Measurements from ENCODE around the gene NDFIP1.
A peak's percentile ranks its signal among the peaks of the same experiment; 100 is the strongest.
"Not testable (repeated sequence)": the region's sequence is repeated elsewhere in the genome, so short reads cannot be mapped to it uniquely, and the experiment has no call there.

NDFIP1 gene

GRCh38 chr5:142154449-142154841 is 45.9 kb downstream of the NDFIP1 start:
- DNase-seq (ENCODE audit: low spot score) = not testable (repeated sequence)

DNA sequence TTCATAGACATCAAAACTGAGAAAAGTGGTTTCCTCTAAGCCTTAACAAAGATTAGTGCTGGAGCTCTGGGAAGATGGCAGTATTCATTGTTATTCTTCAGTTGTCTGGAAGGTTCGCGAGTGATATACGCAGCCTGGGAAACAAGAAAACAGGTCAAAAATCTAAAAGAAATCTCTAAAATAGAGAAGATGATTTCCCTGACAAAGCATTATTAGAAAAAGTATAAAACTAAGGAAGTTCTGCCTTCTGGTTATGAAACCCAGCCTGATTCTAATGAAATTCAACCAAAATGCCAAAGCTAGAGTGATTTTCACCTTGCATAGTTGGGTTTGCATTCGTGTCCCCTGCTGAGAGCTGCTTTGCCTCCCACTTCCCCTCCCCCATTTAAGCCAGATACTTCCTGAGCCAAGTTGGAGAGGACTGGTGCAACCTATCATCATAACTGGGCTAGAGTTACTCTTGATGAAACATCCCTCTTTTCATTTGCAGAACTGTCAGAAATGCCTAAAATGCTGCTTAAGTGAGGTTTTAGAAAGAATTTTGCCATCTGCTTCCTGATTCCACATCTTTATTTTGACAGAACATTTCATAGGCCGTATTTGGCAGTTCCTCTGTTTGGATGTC is 48.4 kb downstream of the NDFIP1 start:
- DNase-seq (ENCODE audit: low spot score) = no peak

DNA sequence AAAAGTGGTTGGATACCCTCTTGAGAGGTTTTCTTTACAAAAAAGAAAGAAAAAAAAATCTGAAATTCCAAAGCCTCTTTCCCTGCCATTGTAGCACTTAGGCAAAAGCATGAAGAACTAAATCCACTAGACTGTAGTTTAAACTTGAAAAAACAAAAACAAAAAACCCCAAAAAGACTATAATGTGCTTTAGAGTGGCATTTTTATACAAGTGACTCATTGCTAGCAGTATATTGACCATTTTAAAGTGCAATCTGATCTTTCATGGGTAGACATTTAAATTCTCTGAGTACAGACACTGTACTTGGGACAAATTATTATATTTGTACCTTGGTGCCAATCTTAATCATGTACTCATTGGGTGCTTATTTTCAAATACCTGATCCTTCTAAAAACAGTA is 50.8 kb downstream of the NDFIP1 start:
- DNase-seq (ENCODE audit: low spot score) = no peak

- no peak for DNase-seq (ENCODE audit: low spot score)
Observed at GRCh38 chr5:142164315-142164714, 55.7 kb downstream of the NDFIP1 start.

- no peak for DNase-seq (ENCODE audit: low spot score)
Observed at GRCh38 chr5:142166754-142167153, 58.2 kb downstream of the NDFIP1 start.

DNA sequence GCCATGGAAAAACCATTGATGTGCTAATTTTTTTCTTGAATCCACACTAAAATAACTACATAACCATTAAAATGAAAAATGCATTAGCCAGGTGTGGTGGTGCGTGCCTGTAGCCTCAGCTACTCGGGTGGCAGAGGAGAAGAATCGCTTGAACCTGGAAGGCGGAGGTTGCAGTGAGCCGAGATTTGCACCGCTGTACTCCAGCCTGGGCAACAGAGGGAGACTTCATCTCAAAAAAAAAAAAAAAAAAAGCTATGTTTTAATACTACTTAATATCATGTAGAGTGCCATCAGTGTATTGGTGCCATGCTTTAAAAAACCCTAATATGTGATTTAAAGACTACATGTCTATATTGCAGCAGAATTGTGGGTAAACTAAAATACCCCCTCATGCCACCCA is 58.9 kb downstream of the NDFIP1 start:
- DNase-seq (ENCODE audit: low spot score) = no peak

- no peak for DNase-seq (ENCODE audit: low spot score)
Observed at GRCh38 chr5:142168365-142168764, 59.8 kb downstream of the NDFIP1 start.

GRCh38 chr5:142170254-142170953 is 61.8 kb downstream of the NDFIP1 start:
- no peak for DNase-seq (ENCODE audit: low spot score)

- DNase-seq (ENCODE audit: low spot score) = no peak
Observed at GRCh38 chr5:142171270-142171669, 62.7 kb downstream of the NDFIP1 start.

GRCh38 chr5:142175039-142175438 is 66.5 kb downstream of the NDFIP1 start:
- no peak for DNase-seq (ENCODE audit: low spot score)

- no peak for DNase-seq (ENCODE audit: low spot score)
Observed at GRCh38 chr5:142175461-142176142, 67.0 kb downstream of the NDFIP1 start.

DNA sequence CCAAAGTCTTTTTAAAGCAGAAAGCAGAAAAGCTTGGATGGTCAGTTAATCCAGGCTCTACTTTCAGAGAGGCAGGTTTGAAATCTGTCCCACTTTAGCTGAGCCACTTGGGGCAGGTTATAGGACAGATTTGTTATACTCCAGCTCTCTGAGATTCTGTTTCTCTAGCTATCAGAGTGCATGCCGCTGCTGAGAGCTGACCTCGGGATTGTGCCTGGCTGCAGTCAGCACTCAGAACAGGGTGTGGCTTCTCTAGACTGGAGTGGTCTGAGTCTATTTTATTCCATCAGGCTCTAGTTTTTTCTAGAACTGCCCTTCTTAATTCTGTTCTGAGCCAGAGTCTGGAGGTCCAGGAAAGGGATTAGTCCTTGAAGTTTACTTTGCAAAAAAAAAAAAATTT is 67.7 kb downstream of the NDFIP1 start:
- DNase-seq (ENCODE audit: low spot score) = no peak

GRCh38 chr5:142178651-142179050 is 70.1 kb downstream of the NDFIP1 start:
- DNase-seq (ENCODE audit: low spot score) = no peak

GRCh38 chr5:142179776-142180387 is 71.3 kb downstream of the NDFIP1 start:
- DNase-seq (ENCODE audit: low spot score) = no peak

- no peak for DNase-seq (ENCODE audit: low spot score)
Observed at GRCh38 chr5:142181096-142181495, 72.5 kb downstream of the NDFIP1 start.

- no peak for DNase-seq (ENCODE audit: low spot score)
Observed at GRCh38 chr5:142181547-142182163, 73.1 kb downstream of the NDFIP1 start.

DNA sequence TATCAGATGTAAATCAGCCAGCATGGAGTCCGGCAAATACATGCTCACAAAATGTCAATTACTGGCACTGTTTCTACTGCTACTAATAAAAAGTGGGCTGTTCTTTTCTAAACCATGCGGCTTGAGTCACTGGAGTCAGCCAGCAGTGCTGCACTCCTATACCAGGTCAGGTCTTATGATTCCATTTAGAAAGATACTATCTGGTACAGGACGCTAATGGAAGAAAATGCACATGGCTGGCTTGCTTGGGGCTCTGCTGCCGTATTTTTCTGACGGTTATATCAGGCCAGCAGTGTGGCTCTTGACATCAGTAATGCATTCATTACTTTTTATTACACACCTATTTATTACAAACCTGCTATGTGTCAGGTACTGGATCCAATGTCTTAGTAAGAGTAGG is 74.3 kb downstream of the NDFIP1 start:
- DNase-seq (ENCODE audit: low spot score) = no peak

DNA sequence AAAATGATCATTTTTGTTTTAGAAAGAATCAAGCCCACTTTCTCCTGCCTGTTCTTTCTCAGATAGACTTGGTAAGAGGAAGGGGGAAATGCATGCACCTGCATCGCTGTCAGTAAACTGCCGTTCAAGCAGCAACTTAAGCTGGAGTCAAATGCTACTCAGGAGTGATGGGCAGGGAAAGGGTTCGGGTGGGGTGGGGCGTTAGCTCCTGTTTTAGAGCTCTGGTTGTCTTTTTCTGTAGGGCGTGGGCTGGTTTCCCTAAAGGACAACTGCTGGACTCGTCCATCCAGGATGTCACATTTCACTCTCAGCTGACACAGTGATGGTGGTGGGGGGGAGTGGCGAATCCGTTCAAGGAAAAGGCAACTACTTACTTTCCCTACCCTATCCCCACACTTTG is 75.0 kb downstream of the NDFIP1 start:
- no peak for DNase-seq (ENCODE audit: low spot score)

DNA sequence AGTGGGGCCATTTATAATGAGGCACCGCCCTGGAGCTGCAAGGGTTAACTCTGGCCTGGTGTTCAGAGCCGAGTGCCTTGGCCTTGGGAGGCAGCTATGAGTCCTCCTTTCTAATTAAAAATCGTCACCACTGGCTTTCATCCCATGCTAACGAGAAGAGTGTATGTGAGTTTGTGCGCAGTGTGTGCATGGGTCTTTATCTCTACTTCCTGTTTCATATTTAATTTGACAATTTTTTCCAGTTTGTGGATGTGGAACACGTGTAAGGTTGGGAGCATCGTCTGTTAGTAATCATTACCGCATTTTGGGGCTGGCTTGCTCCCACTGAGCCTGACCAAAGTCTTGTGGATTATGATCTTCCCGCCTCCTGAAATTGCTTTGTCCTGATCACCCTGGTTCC is 76.4 kb downstream of the NDFIP1 start:
- peak; percentile 49 for DNase-seq (ENCODE audit: low spot score)

DNA sequence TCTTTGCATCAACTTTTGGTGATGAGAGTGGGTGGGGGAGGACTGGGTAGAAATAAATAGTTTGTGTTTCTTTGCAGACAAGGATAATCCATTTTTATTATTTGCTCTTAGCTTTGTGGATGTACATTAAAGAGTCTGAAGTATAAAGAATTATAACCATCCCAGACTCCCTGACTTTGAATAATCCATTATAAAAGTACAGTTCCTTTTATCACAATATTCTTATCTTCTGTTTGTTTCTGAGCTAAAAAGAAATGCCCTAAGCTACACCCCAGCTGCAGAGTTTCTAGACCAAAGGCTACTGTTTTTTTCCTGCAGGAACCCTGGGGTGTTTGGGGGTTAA is 77.9 kb downstream of the NDFIP1 start:
- no peak for DNase-seq (ENCODE audit: low spot score)

DNA sequence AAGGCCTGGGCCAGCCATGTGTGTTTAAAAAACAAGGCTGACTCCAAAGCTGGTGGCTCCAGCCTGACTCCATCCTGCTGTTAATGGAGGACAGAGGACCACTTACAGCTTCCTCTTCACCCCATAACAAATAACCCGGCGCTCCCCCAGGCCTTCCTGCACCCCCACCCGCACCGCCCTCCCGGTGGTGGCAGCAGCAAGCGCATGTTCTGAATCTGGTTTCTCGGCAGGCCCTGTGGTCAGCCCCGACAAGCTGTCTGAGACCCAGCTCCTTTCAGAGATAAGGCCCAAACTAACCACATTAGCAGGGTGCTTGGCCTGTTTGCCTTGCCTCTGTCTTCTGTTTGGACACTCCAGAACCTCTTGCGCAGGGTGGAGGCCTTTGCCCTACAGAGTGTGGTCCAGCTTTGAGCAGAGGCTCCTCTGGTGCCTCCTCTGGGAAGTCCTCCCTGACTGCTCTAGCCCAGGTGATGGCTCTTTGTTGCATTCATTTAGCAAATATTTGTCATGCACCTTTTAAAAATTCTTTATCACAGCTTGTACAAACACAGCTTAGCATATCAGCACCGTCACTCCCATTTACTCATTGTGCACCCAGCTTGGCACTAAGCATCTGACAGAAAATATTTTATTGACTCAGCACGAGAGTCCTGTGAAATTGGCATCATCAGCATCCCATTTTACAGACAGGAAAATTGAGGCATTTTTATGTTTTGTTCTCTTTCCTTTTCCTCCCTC is 78.4 kb downstream of the NDFIP1 start:
- no peak for DNase-seq (ENCODE audit: low spot score)

DNA sequence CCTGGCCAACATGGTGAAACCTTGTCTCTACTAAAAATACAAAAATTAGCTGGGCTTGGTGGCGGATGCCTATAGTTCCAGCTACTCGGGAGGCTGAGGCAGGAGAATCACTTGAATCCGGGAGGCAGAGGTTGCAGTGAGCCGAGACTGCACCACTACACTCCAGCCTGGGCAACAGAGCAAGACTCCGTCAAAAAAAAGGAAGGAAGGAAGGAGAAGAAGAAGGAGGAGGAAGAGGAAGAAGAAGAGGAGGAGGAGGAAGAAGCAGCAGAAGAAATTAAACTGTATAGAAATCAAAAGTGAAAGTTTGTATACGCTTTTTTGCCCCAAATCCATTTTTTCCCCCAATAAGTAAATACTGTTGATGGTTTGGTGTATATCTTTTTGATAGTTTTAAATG is 80.1 kb downstream of the NDFIP1 start:
- DNase-seq (ENCODE audit: low spot score) = not testable (repeated sequence)

Measured in AG08395 (cell line).